HG03025 (cell line): ENCODE data around the gene HECW1.
"Not testable (repeated sequence)": the region's sequence is repeated elsewhere in the genome, so short reads cannot be mapped to it uniquely, and the experiment has no call there.

Experiments
- ATAC-seq: cut with Tn5 transposase; IDR thresholded peaks from one replicate; pipeline ENCODE4 v1.9.1; 2021; ENCODE audit warnings: mild to moderate bottlenecking, moderate library complexity; ENCODE audit not compliant: unreplicated experiment, low FRiP score

HECW1 gene

GRCh38 chr7:43337811-43338210 is 225.4 kb downstream of the HECW1 start:
- no peak for ATAC-seq

- ATAC-seq, result no peak
Observed at GRCh38 chr7:43341132-43341531, 228.7 kb downstream of the HECW1 start.

- ATAC-seq, result not testable (repeated sequence)
Observed at GRCh38 chr7:43343417-43343816, 231.0 kb downstream of the HECW1 start.

- ATAC-seq, result not testable (repeated sequence)
Observed at GRCh38 chr7:43345696-43346095, 233.2 kb downstream of the HECW1 start.

GRCh38 chr7:43351683-43352082 is 239.2 kb downstream of the HECW1 start:
- ATAC-seq, result no peak

GRCh38 chr7:43353902-43354301 is 241.5 kb downstream of the HECW1 start:
- ATAC-seq, result no peak

- no peak for ATAC-seq
Observed at GRCh38 chr7:43362652-43363034, 250.2 kb downstream of the HECW1 start.

GRCh38 chr7:43363035-43363791 is 250.8 kb downstream of the HECW1 start:
- no peak for ATAC-seq

- no peak for ATAC-seq
Observed at GRCh38 chr7:43364391-43364790, 251.9 kb downstream of the HECW1 start.

GRCh38 chr7:43372676-43373355 is 260.4 kb downstream of the HECW1 start:
- no peak for ATAC-seq

GRCh38 chr7:43377196-43377960 is 264.9 kb downstream of the HECW1 start:
- no peak for ATAC-seq

GRCh38 chr7:43379210-43379609 is 266.8 kb downstream of the HECW1 start:
- no peak for ATAC-seq

GRCh38 chr7:43384616-43385308 is 272.3 kb downstream of the HECW1 start:
- ATAC-seq, result no peak

GRCh38 chr7:43385309-43385680 is 272.8 kb downstream of the HECW1 start:
- ATAC-seq, result no peak

- no peak for ATAC-seq
Observed at GRCh38 chr7:43385856-43386255, 273.4 kb downstream of the HECW1 start.

GRCh38 chr7:43387932-43388331 is 275.5 kb downstream of the HECW1 start:
- no peak for ATAC-seq

- no peak for ATAC-seq
Observed at GRCh38 chr7:43390576-43390975, 278.1 kb downstream of the HECW1 start.

- no peak for ATAC-seq
Observed at GRCh38 chr7:43391518-43391917, 279.1 kb downstream of the HECW1 start.

GRCh38 chr7:43392638-43393330 is 280.3 kb downstream of the HECW1 start:
- no peak for ATAC-seq

GRCh38 chr7:43394441-43395130 is 282.1 kb downstream of the HECW1 start:
- ATAC-seq, result no peak
